Measurements from ENCODE around the gene ADCY10.

- TF ChIP-seq POLR2A (IDR thresholded peaks at IDR 0.05) (no peak), CTCF (IDR thresholded peaks at IDR 0.05) (no peak)
These were observed 131.0 kb downstream of the ADCY10 start for GRCh38 chr1:167782946-167783345.

Measured in adrenal gland (tissue), 5 donors.